ENCODE data around the gene SIN3B.

SIN3B gene

GRCh38 chr19:16878181-16878965, 49.2 kb downstream of the SIN3B start:
- no peak for DNase-seq (ENCODE audit: low read depth)
- TF ChIP-seq, protein P1, sequence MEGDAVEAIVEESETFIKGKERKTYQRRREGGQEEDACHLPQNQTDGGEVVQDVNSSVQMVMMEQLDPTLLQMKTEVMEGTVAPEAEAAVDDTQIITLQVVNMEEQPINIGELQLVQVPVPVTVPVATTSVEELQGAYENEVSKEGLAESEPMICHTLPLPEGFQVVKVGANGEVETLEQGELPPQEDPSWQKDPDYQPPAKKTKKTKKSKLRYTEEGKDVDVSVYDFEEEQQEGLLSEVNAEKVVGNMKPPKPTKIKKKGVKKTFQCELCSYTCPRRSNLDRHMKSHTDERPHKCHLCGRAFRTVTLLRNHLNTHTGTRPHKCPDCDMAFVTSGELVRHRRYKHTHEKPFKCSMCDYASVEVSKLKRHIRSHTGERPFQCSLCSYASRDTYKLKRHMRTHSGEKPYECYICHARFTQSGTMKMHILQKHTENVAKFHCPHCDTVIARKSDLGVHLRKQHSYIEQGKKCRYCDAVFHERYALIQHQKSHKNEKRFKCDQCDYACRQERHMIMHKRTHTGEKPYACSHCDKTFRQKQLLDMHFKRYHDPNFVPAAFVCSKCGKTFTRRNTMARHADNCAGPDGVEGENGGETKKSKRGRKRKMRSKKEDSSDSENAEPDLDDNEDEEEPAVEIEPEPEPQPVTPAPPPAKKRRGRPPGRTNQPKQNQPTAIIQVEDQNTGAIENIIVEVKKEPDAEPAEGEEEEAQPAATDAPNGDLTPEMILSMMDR (IDR thresholded peaks at IDR 0.05; ENCODE audit: insufficient read depth, low read depth, low read length, missing control alignments): no peak
- H3K4me3 ChIP-seq (ENCODE audit: low read depth, low read length): no peak overlapping the region

- TF ChIP-seq, protein P1 (IDR thresholded peaks at IDR 0.05; ENCODE audit: insufficient read depth, low read depth, low read length, missing control alignments): no peak
- no peak for DNase-seq (ENCODE audit: low read depth)
Measured at GRCh38 chr19:16880884-16881554, 51.8 kb downstream of the SIN3B start.

GRCh38 chr19:16882146-16882545, 52.9 kb downstream of the SIN3B start:
- H3K4me3 ChIP-seq (ENCODE audit: low read depth, low read length): no peak overlapping the region
- TF ChIP-seq, protein P1 (IDR thresholded peaks at IDR 0.05; ENCODE audit: insufficient read depth, low read depth, low read length, missing control alignments): no peak
- no peak for DNase-seq (ENCODE audit: low read depth)

More at GRCh38 chr19:16880884-16881554, 51.8 kb downstream of the SIN3B start:
- H3K4me3 ChIP-seq (ENCODE audit: low read depth, low read length): no peak overlapping the region

DNA sequence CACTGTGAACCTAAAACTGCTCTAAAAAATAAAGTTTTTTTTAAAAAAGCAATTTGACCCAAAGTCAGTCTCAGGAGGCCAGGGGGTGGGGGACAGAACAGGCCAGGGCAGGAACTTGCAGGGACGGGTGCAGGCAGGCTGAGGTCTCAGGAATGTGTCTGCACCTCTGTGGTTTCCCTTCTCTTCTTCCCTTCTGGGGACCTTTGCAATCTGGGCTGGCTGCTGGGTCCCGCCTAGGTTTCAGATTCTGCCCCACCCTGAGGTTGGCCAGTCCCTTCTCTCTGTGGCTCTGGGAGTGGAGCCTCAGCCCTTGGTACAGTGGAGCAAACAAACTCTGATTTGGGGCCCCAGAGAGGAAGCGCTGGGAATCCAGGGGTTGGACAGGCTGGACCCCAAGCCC, 54.3 kb downstream of the SIN3B start:
- peak; percentile 74 for DNase-seq (ENCODE audit: low read depth)
- TF ChIP-seq, protein P1 (IDR thresholded peaks at IDR 0.05; ENCODE audit: insufficient read depth, low read depth, low read length, missing control alignments): no peak
- no peak overlapping the region for H3K4me3 ChIP-seq (ENCODE audit: low read depth, low read length)

GRCh38 chr19:16885166-16885565, 56.0 kb downstream of the SIN3B start:
- TF ChIP-seq, protein P1 (IDR thresholded peaks at IDR 0.05; ENCODE audit: insufficient read depth, low read depth, low read length, missing control alignments): no peak
- no peak for DNase-seq (ENCODE audit: low read depth)
- H3K4me3 ChIP-seq (ENCODE audit: low read depth, low read length): no peak overlapping the region

GRCh38 chr19:16886305-16886880, 57.2 kb downstream of the SIN3B start:
- no peak overlapping the region for H3K4me3 ChIP-seq (ENCODE audit: low read depth, low read length)
- TF ChIP-seq, protein P1 (IDR thresholded peaks at IDR 0.05; ENCODE audit: insufficient read depth, low read depth, low read length, missing control alignments): no peak
- peak; percentile 26 for DNase-seq (ENCODE audit: low read depth)
